Measurements from ENCODE around the gene FKRP. TPM values are rescaled to one million over a fixed set of nuclear protein-coding genes. Genes with fewer than 3 reads are reported as not detected.
A peak's percentile ranks its signal among the peaks of the same experiment; 100 is the strongest.

FKRP gene
- total RNA-seq, 1 experiment from 2014 or later = 10.6 TPM

DNA sequence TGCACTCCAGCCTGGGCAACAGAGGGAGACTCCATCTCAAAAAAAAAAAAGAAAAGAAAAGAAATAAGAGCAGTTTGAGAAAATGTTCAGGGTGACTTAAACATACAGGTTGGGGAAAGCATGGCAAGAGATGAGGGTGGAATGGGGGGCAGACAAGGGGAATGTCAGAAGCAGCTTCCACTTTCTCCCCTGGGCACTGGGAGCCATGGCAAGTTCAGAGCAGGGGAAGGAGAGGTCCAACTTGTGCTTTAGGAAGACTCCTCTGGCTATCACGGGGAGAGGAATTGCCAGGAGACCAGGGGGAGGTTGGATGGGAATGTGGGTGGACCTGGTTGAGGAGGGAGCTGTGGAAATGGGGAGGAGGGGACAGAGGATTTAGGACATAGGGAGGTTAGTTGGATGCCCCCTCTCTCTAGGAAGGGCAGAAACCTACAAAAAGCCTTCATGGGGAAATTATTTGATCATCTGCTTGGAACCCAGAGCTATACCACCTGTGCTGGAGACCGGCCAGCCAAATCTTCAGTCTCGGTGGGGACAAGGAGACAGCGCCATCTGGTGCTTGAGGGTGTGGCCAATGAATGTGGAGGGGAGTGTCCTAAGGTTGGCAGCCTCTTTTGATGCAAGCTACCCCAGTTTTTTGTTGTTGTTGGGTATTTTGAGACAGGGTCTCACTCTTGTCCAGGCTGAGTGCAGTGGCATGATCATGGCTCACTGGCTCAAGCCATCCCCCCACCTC lies 7.7 kb downstream of the FKRP start:
- no peaks in the 10 kb centered on the region for H3K9me3 ChIP-seq (ENCODE audit: insufficient read depth, low read depth)
- H3F3A ChIP-seq (ENCODE audit: insufficient read depth, low read depth) = peaks cover 31% of the 10 kb centered on the region; the same call in 1 of the 2 replicates
- CTCF ChIA-PET = interaction anchor here (0.6 to 1.1 kb wide), 5 partner anchors 76 to 274 kb away, joined by 3 to 10 read pairs (median 4); no protein-coding TSS in a partner anchor
- TF ChIP-seq, protein P1, sequence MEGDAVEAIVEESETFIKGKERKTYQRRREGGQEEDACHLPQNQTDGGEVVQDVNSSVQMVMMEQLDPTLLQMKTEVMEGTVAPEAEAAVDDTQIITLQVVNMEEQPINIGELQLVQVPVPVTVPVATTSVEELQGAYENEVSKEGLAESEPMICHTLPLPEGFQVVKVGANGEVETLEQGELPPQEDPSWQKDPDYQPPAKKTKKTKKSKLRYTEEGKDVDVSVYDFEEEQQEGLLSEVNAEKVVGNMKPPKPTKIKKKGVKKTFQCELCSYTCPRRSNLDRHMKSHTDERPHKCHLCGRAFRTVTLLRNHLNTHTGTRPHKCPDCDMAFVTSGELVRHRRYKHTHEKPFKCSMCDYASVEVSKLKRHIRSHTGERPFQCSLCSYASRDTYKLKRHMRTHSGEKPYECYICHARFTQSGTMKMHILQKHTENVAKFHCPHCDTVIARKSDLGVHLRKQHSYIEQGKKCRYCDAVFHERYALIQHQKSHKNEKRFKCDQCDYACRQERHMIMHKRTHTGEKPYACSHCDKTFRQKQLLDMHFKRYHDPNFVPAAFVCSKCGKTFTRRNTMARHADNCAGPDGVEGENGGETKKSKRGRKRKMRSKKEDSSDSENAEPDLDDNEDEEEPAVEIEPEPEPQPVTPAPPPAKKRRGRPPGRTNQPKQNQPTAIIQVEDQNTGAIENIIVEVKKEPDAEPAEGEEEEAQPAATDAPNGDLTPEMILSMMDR (conservative IDR thresholded peaks at IDR 0.05) = peak; percentile 61
- no peak for TF ChIP-seq EZH2 (IDR thresholded peaks at IDR 0.05; ENCODE audit: low read depth)
- peak in 1 of 2 experiments; percentile 48 for DNase-seq
- BruUV-seq (replicated peaks) = no TSS peak
- H3K36me3 ChIP-seq (ENCODE audit: low read depth) = no peaks in the 10 kb centered on the region
- POLR2A ChIA-PET (ENCODE audit: unreplicated experiment) = interaction anchor here (0.6 kb wide), 2 partner anchors 86 to 96 kb away, joined by 3 to 13 read pairs; no protein-coding TSS in a partner anchor
- intact Hi-C loops (cut with micrococcal nuclease; ENCODE audit: unreplicated experiment) = loop anchor here (2.0 to 10.0 kb wide), 4 partner anchors 49 to 281 kb away; no protein-coding TSS in a partner anchor
- no peak overlapping the region for H2AFZ ChIP-seq
- no peaks in the 10 kb centered on the region for H3K79me2 ChIP-seq (ENCODE audit: low read depth)
- H4K20me1 ChIP-seq (ENCODE audit: insufficient read depth) = peaks cover 7% of the 10 kb centered on the region; the same call in 1 of the 2 replicates
- H3K27ac ChIP-seq = no peak overlapping the region
- H3K9me2 ChIP-seq (ENCODE audit: insufficient read depth) = no peaks in the 10 kb centered on the region
- H3K4me3 ChIP-seq = no peak overlapping the region
- H3K27me3 ChIP-seq (ENCODE audit: insufficient read depth, low read depth) = no peaks in the 10 kb centered on the region
- H3K4me1 ChIP-seq (replicated peaks; ENCODE audit: insufficient read depth) = no peaks in the 10 kb centered on the region
- no peak overlapping the region for H3K4me2 ChIP-seq

DNA sequence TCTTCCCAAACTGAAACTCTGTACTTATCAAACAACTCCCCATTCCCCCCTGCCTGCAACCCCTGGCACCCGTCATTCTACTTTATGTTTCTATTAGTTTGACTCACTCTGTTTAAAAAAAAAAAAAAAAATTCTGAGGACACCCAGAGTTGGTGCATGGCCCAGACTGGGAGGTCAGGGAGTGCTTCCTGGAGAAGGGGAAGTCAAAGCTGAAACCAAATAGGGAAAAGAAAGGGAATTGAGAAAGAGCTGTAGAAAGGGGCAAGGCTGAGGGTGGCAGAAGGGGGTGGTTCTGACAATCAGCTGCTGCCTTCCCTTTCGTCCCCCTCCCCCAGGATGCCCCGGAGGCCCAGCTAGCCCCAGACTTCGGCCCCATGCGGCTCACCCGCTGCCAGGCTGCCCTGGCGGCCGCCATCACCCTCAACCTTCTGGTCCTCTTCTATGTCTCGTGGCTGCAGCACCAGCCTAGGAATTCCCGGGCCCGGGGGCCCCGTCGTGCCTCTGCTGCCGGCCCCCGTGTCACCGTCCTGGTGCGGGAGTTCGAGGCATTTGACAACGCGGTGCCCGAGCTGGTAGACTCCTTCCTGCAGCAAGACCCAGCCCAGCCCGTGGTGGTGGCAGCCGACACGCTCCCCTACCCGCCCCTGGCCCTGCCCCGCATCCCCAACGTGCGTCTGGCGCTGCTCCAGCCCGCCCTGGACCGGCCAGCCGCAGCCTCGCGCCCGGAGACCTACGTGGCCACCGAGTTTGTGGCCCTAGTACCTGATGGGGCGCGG lies 9.4 kb downstream of the FKRP start:
- Histone ChIP-seq H3K36me3 (ENCODE audit: low read depth) (no peaks in the 10 kb centered on the region), H2AFZ (no peak overlapping the region), H3K9me2 (ENCODE audit: insufficient read depth) (no peaks in the 10 kb centered on the region), H3K4me1 (replicated peaks; ENCODE audit: insufficient read depth) (no peaks in the 10 kb centered on the region), H4K20me1 (ENCODE audit: insufficient read depth) (peaks cover 7% of the 10 kb centered on the region; the same call in 1 of the 2 replicates), H3K4me3 (no peak overlapping the region), H3F3A (ENCODE audit: insufficient read depth, low read depth) (peaks cover 35% of the 10 kb centered on the region; the same call in 1 of the 2 replicates), H3K27ac (no peak overlapping the region), H3K4me2 (no peak overlapping the region), H3K79me2 (ENCODE audit: low read depth) (no peaks in the 10 kb centered on the region), H3K9me3 (ENCODE audit: insufficient read depth, low read depth) (no peaks in the 10 kb centered on the region), H3K27me3 (ENCODE audit: insufficient read depth, low read depth) (no peaks in the 10 kb centered on the region)
- ChIA-PET CTCF (interaction anchor here (0.6 to 0.7 kb wide), 4 partner anchors 27 to 524 kb away, joined by 3 to 7 read pairs (median 4); no protein-coding TSS in a partner anchor), POLR2A (ENCODE audit: unreplicated experiment) (no interaction called here)
- no peak for DNase-seq
- BruUV-seq (replicated peaks) = no TSS peak
- intact Hi-C loops (cut with micrococcal nuclease; ENCODE audit: unreplicated experiment) = loop anchor here (10.0 kb wide), 2 partner anchors 240 to 280 kb away; no protein-coding TSS in a partner anchor
- TF ChIP-seq EZH2 (IDR thresholded peaks at IDR 0.05; ENCODE audit: low read depth) = no peak
- TF ChIP-seq, protein P1 (conservative IDR thresholded peaks at IDR 0.05) = no peak

DNA sequence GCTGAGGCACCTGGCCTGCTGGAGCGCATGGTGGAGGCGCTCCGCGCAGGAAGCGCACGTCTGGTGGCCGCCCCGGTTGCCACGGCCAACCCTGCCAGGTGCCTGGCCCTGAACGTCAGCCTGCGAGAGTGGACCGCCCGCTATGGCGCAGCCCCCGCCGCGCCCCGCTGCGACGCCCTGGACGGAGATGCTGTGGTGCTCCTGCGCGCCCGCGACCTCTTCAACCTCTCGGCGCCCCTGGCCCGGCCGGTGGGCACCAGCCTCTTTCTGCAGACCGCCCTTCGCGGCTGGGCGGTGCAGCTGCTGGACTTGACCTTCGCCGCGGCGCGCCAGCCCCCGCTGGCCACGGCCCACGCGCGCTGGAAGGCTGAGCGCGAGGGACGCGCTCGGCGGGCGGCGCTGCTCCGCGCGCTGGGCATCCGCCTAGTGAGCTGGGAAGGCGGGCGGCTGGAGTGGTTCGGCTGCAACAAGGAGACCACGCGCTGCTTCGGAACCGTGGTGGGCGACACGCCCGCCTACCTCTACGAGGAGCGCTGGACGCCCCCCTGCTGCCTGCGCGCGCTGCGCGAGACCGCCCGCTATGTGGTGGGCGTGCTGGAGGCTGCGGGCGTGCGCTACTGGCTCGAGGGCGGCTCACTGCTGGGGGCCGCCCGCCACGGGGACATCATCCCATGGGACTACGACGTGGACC lies 10.1 kb downstream of the FKRP start:
- CTCF ChIA-PET = no interaction called here

More for the DNA sequence above, 10.1 kb downstream of the FKRP start:
- no TSS peak for BruUV-seq (replicated peaks)
- no peaks in the 10 kb centered on the region for H3K79me2 ChIP-seq (ENCODE audit: low read depth)
- no peaks in the 10 kb centered on the region for H3K9me3 ChIP-seq (ENCODE audit: insufficient read depth, low read depth)
- no peaks in the 10 kb centered on the region for H3K36me3 ChIP-seq (ENCODE audit: low read depth)
- no peak overlapping the region for H3K4me3 ChIP-seq
- no peak for TF ChIP-seq EZH2 (IDR thresholded peaks at IDR 0.05; ENCODE audit: low read depth)
- TF ChIP-seq, protein P1 (conservative IDR thresholded peaks at IDR 0.05) = no peak
- H4K20me1 ChIP-seq (ENCODE audit: insufficient read depth) = peaks cover 7% of the 10 kb centered on the region; the same call in 1 of the 2 replicates
- H3K4me2 ChIP-seq = no peak overlapping the region
- POLR2A ChIA-PET (ENCODE audit: unreplicated experiment) = no interaction called here
- no peaks in the 10 kb centered on the region for H3K4me1 ChIP-seq (replicated peaks; ENCODE audit: insufficient read depth)
- H3K27me3 ChIP-seq (ENCODE audit: insufficient read depth, low read depth) = no peaks in the 10 kb centered on the region
- peaks cover 35% of the 10 kb centered on the region; the same call in 1 of the 2 replicates for H3F3A ChIP-seq (ENCODE audit: insufficient read depth, low read depth)
- intact Hi-C loops (cut with micrococcal nuclease; ENCODE audit: unreplicated experiment) = loop anchor here (10.0 kb wide), 2 partner anchors 239 to 279 kb away; no protein-coding TSS in a partner anchor
- H3K9me2 ChIP-seq (ENCODE audit: insufficient read depth) = no peaks in the 10 kb centered on the region
- H3K27ac ChIP-seq = no peak overlapping the region
- DNase-seq = no peak
- no peak overlapping the region for H2AFZ ChIP-seq

All from PC-9 (cell line).